ENCODE measurements around the gene ENTPD1.

Gene ENTPD1

GRCh38 chr10:95831515-95831914 lies 75.6 kb downstream of the ENTPD1 start:
- no peak for DNase-seq (ENCODE audit: low spot score)

DNA sequence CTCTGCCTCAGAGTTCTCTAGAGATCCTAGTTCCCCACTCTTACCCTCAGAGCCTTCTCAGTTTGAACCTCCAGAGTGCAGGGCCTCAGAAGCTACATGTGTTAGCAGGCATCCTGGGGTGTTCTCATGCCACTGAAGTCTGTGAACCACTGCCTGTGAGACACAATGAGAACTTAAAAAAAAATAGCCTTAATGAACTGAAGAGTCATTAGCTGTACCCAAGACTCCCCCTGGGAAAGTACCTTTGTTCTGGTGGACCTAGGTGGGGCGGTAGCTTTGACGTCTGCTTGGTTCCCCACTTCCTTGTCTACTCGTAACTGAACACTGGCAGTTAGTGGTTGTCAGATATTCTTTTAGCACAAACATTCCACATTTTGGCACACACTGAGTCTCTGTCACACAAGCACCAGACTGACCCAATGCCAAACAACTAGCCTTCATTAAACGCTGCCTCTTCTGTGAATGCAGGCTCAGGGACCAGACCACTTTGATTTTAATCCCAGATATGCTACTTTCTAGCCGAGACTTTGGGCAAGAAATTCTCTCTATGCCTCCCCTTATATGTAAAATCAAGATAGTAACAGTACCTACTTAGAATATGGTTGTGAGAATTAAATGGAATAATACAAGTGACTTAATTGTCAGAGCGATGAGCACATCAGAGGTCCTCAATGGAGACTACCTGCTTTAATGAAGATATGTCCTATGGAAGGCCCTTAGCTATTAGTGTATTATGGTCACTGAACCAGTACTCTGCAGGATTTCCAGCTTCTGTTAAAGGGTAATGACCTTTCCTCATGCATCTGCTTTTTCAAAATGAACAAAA lies 76.5 kb downstream of the ENTPD1 start:
- DNase-seq (ENCODE audit: low spot score): no peak

- DNase-seq (ENCODE audit: low spot score): no peak
Observed at GRCh38 chr10:95833042-95833610, 77.2 kb downstream of the ENTPD1 start.

GRCh38 chr10:95834406-95834805 lies 78.4 kb downstream of the ENTPD1 start:
- DNase-seq (ENCODE audit: low spot score): no peak

DNA sequence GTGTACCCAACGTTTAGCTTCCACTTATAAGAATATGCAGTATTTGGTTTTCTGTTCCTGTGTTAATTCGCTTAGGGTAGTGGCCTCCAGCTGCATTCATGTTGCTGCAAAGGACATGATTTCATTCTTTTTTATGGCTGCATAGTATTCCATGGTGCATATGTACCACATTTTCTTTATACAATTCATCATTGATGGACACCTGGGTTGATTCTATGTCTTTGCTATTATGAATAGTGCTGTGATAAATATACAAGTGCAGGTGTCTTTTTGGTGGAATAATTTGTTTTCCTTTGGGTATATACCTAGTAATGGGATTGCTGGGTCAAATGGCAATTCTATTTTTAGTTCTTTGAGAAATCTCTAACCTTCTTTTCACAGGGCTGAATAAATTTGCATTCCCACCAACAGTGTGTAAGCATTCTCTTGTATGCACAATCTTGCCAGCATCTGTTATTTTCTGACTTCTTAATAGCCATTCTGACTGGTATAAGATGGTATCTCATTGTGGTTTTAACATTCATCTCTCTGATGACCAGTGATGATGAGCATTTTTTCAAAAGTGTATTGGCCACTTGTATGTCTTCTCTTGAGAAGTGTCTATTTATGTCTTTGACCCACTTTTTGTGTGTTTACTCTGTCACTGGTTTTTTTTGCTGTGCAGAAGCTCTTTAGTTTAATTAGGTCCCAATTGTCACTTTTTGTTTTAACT lies 79.3 kb downstream of the ENTPD1 start:
- DNase-seq (ENCODE audit: low spot score): no peak

- no peak for DNase-seq (ENCODE audit: low spot score)
Observed at GRCh38 chr10:95835911-95836310, 79.9 kb downstream of the ENTPD1 start.

- no peak for DNase-seq (ENCODE audit: low spot score)
Observed at GRCh38 chr10:95836610-95837355, 80.8 kb downstream of the ENTPD1 start.

GRCh38 chr10:95837356-95837776 lies 81.4 kb downstream of the ENTPD1 start:
- no peak for DNase-seq (ENCODE audit: low spot score)

DNA sequence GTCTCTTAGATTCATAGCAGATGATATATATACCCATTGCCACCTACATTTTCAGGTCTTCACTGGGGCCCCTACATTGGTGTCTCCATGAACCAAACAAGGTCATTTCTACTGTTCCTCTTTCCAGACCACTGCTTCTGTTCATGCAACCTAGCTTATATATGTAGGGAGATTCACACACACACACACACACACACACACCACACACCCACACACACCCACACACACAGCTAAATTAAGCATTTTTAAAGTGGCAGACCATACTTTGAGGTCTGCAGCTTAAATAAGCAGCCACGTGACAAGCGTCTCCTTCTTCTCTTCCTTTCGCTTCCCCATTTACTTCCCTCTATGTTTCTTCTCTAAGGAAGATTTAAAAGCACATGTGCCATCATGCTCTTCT lies 81.8 kb downstream of the ENTPD1 start:
- no peak for DNase-seq (ENCODE audit: low spot score)

GRCh38 chr10:95840121-95840520 lies 84.2 kb downstream of the ENTPD1 start:
- DNase-seq (ENCODE audit: low spot score): no peak

- DNase-seq (ENCODE audit: low spot score): no peak
Observed at GRCh38 chr10:95840681-95841080, 84.7 kb downstream of the ENTPD1 start.

DNA sequence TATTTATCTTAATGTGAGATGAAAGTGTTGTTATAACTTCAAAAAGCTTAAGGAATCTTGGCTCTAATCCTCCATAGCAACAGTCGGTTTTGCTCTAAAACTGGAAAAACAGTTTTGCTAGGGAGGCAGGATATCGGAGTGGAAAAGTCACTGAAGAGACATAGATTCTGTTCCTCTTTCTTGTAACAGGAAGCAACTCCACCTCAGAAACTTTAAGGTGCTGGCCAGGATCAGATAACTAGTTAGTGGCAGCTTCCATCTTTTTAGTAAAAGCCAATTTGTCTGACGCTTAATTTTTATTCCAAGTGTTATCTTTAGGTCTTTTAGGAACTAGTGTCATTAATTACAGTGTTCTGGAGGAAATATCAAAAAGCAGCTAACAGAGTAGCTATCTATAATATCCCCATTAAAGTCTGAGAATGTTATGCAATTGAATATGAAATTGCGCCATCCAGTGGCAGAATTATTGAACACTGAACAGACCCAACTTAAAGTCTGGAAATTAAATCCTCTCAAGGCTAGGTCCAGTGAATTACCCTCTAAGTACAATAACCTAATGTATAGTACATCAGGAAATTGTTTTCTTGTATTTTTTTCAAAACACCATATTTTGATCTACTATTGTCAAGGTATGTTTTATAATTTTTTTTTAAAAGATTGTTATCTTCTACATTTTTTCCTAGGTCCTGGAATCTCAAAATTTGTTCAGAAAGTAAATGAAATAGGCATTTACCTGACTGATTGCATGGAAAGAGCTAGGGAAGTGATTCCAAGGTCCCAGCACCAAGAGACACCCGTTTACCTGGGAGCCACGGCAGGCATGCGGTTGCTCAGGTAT lies 85.9 kb downstream of the ENTPD1 start:
- DNase-seq (ENCODE audit: low spot score): peak; percentile 27

DNA sequence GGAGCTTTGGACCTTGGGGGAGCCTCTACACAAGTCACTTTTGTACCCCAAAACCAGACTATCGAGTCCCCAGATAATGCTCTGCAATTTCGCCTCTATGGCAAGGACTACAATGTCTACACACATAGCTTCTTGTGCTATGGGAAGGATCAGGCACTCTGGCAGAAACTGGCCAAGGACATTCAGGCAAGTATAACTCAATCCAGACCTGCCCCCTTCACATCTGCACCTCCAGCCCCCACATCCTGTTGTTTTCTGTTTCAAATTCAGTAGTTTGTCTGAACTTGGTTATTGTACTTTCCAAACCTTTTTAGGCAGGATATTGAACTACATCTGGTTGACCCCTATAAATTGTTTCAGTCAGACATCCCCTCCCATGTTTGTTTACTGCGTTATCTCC lies 89.4 kb downstream of the ENTPD1 start:
- DNase-seq (ENCODE audit: low spot score): no peak

DNA sequence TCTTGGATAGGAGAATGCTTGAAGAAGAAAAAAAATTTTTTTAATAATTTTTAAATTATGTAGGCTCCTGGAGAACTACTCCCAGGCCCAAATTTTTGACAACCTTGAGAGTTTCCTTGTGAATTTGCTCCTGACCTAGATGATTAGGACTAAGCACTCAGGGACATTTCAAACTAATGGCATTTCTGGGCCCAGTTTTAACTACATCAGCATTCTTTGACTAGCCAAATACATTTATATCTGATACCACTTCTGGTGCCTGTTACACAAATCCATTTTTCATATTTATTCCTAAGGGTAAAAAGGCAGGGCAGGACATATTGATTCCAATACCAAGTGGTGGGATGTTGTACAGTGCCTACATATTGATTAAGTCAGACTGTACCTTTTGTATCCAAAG lies 91.0 kb downstream of the ENTPD1 start:
- DNase-seq (ENCODE audit: low spot score): no peak

DNA sequence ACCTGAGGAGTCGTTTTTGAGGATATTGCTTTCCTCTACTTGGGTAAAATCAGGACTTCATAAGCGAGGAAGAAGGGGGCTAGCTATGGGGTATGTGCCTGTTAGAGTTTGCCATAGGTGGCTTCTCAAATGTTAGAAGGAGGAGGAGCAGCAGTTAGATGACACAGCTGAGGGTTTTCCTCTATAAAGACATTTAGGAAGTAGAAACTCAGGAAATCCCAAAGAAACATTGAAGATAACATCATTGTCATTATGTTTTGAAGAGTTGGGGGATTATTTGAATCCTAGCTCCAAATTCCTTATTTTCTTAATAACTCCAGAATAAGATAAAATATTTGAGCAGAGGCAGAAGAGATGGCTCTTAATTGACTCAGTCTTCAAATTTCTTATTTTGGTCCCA lies 92.9 kb downstream of the ENTPD1 start:
- no peak for DNase-seq (ENCODE audit: low spot score)

DNA sequence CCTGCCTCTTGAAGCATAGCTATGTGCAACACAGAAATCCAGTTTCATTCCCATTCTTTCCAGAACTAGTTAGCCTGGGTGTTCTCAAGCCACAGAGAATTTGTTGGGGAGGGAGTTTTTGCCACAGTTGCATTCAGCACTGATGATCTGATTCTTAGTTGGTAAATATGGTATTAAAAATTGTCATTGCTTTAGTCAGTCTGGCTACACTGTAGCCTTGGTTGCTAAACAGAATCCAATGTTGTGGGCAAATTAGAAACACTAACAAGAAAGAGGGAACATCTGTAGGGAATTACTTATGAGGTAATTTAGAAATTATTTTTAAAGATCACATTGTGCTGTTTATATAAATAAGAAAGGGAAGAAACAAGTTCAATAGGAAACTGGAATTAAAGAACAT lies 94.8 kb downstream of the ENTPD1 start:
- no peak for DNase-seq (ENCODE audit: low spot score)

GRCh38 chr10:95860166-95860940 lies 104.4 kb downstream of the ENTPD1 start:
- no peak for DNase-seq (ENCODE audit: low spot score)

DNA sequence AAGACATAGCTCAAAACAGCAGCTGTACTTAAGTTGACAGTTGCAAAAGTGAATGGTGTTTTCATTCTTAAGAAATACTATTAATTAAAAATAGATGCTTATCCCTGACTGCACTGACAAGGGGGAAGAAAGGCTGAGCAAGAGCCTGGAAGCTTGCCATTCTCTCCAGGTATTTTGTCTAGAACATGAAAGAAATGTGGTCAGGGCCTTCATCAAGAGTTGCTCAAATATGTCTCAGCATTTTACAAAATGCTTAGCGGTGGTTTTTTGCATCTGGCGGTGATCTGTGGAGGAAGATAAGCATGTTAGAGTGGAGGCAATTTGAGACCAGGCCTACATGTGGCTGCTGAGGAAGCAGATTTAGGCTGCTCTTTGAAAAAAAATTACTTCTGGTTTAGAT lies 105.4 kb downstream of the ENTPD1 start:
- DNase-seq (ENCODE audit: low spot score): no peak

GRCh38 chr10:95864906-95865813 lies 109.2 kb downstream of the ENTPD1 start:
- peak; percentile 36 for DNase-seq (ENCODE audit: low spot score)

All from HuH-7.5 (cell line).